Left lung (tissue), 10 donors: ENCODE data around the gene UBXN11. TPM values are rescaled to one million over a fixed set of nuclear protein-coding genes. Genes with fewer than 3 reads are reported as not detected.

Source experiments
- ATAC-seq: fragments of 200-7000 bp; cut with Tn5 transposase; one replicate; pipeline ENCODE4 v1.9.1; 2020; ENCODE audit warnings: moderate library complexity
- DNase-seq, 4 donors: peaks; one replicate each; pipeline ENCODE4 v3.0.0-alpha.2; 2013 to 2020
- H3K27ac ChIP-seq, 2 donors: fragments of 200-600 bp; sonication (generic) in 1 of 2; one replicate each; pipeline versions ENCODE4 v1.5.0 to v1.8.0; 2020 to 2021
- H3K27me3 ChIP-seq, 2 donors: fragments of 200-600 bp; sonication (generic) in 1 of 2; one replicate each; pipeline versions ENCODE4 v1.5.0 to v1.8.0; 2020 to 2021
- H3K36me3 ChIP-seq, 2 donors: fragments of 200-600 bp; sonication (generic) in 1 of 2; one replicate each; pipeline versions ENCODE4 v1.5.0 to v1.8.0; 2020 to 2021
- H3K4me1 ChIP-seq, 2 donors: fragments of 200-600 bp; one replicate each; pipeline ENCODE4 v1.8.0; 2021
- H3K4me3 ChIP-seq, 2 donors: fragments of 200-600 bp; sonication (generic) in 1 of 2; one replicate each; pipeline versions ENCODE4 v1.5.0 to v1.8.0; 2020 to 2021; ENCODE audit warnings: mild to moderate bottlenecking in 1 of 2
- H3K9me3 ChIP-seq, 2 donors: fragments of 200-600 bp; sonication (generic) in 1 of 2; one replicate each; pipeline versions ENCODE4 v1.5.0 to v1.8.0; 2020 to 2021
- intact Hi-C, 2 donors: fragments of 100-400 bp; cut with DNase I; formaldehyde crosslinking; loops; one replicate each; pipeline versions ENCODE4 v1.11.2 to v1.14.2; 2022
- polyA plus RNA-seq, 6 donors: library from polyadenylated mRNA; unstranded; fragments of 120-200 nt; gene quantifications; one replicate each; pipeline ENCODE4 v1.2.1, GENCODE V29; 2013; ENCODE audit not compliant: insufficient read length in 6 of 6
- total RNA-seq, 2 donors: library from RNA; stranded (reverse); fragmentation: NEBNext Ultra II Directional; extraction: Animal tissue kit (Norgen Biotek cat#: 25700); gene quantifications; one replicate each; pipeline ENCODE4 v1.2.1, GENCODE V29; 2021
- TF ChIP-seq, protein P1 (sequence below), 2 donors: fragments of 200-600 bp; sonication (generic) in 1 of 2; IDR thresholded peaks; one replicate each; pipeline versions ENCODE4 v1.5.0 to v1.8.0; 2021; ENCODE audit warnings: antibody characterized with exemption in 2 of 2
- donor health status: DM: no; HTN: yes; CAD: no.
- donor health status: DM: no; HTN: no; CAD: no.

Gene UBXN11
- total and polyA plus RNA-seq, 8 donors, result 23.0 to 43.1 (median 26.1) TPM

DNA sequence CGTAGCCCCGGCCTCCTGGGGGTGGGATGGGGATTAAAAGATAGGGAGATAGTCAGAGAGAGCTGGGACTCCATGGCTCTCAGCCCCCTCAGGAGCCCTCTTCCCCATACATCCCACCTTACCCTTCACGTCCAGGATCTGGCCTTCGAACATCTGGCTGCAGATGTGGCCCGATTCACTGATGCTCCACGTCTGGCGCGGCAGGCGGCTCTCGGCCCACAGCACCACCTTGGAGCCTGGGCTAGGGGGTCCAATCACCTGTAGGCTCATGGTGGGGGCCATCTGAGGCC, 15.6 kb upstream of the UBXN11 start:
- no peak for DNase-seq
- H3K9me3 ChIP-seq, result no peaks in the 10 kb centered on the region

GRCh38 chr1:26321315-26322041, 15.0 kb upstream of the UBXN11 start:
- Histone ChIP-seq H3K36me3 (peaks cover 0 to 7% of the 10 kb centered on the region in 2 donors), H3K4me1 (peaks cover 0 to 56% of the 10 kb centered on the region in 2 donors), H3K27ac (no peak overlapping the region), H3K4me3 (no peak overlapping the region), H3K27me3 (peaks cover 0 to 5% of the 10 kb centered on the region in 2 donors), H3K9me3 (no peaks in the 10 kb centered on the region)
- intact Hi-C loops, result loop anchor here in 1 of 2 donors (5.0 kb wide), 1 partner anchor 39 kb away; the partner anchor contains the start of gene SH3BGRL3
- TF ChIP-seq, protein P1, sequence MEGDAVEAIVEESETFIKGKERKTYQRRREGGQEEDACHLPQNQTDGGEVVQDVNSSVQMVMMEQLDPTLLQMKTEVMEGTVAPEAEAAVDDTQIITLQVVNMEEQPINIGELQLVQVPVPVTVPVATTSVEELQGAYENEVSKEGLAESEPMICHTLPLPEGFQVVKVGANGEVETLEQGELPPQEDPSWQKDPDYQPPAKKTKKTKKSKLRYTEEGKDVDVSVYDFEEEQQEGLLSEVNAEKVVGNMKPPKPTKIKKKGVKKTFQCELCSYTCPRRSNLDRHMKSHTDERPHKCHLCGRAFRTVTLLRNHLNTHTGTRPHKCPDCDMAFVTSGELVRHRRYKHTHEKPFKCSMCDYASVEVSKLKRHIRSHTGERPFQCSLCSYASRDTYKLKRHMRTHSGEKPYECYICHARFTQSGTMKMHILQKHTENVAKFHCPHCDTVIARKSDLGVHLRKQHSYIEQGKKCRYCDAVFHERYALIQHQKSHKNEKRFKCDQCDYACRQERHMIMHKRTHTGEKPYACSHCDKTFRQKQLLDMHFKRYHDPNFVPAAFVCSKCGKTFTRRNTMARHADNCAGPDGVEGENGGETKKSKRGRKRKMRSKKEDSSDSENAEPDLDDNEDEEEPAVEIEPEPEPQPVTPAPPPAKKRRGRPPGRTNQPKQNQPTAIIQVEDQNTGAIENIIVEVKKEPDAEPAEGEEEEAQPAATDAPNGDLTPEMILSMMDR (IDR thresholded peaks at IDR 0.05), result peak; percentile 86 to 95
- peak; percentile 96 for ATAC-seq
- peak; percentile 76 to 95 (median 88) for DNase-seq

More for the DNA sequence above, 15.6 kb upstream of the UBXN11 start:
- TF ChIP-seq, protein P1 (IDR thresholded peaks at IDR 0.05), result no peak
- Histone ChIP-seq H3K4me1 (peaks cover 0 to 50% of the 10 kb centered on the region in 2 donors), H3K36me3 (peaks cover 0 to 7% of the 10 kb centered on the region in 2 donors), H3K4me3 (no peak overlapping the region), H3K27ac (no peak overlapping the region), H3K27me3 (peaks cover 0 to 5% of the 10 kb centered on the region in 2 donors)
- ATAC-seq, result no peak
- intact Hi-C loops, result loop anchor here in 1 of 2 donors (5.0 kb wide), 1 partner anchor 40 kb away; the partner anchor contains the start of gene SH3BGRL3

DNA sequence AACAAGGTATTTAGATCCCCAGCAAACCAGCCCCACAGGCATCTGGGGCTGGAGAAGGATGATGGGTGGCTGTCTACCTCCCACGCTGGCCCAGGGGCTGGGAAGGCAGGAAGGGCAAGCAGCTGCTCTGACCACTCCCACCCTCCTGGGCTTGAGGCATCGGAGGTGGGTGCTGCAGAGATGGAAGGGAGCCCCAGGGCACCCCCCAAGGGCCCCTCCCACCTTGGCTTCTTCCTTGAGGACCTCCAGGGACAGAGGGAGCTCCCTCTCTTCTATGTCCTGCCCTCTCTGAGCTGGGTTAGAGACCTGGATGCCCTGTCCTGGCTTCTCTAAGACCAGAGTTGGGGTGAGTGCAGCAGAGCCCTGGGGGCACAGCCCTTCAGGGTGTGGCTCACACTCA, 14.5 kb upstream of the UBXN11 start:
- H3K27ac ChIP-seq, result no peak overlapping the region
- no peak for ATAC-seq
- H3K36me3 ChIP-seq, result peaks cover 0 to 7% of the 10 kb centered on the region in 2 donors
- H3K9me3 ChIP-seq, result no peaks in the 10 kb centered on the region
- H3K27me3 ChIP-seq, result peaks cover 0 to 5% of the 10 kb centered on the region in 2 donors
- intact Hi-C loops, result loop anchor here in 1 of 2 donors (5.0 kb wide), 1 partner anchor 39 kb away; the partner anchor contains the start of gene SH3BGRL3
- TF ChIP-seq, protein P1 (IDR thresholded peaks at IDR 0.05), result no peak
- H3K4me3 ChIP-seq, result no peak overlapping the region
- H3K4me1 ChIP-seq, result peaks cover 0 to 61% of the 10 kb centered on the region in 2 donors
- no peak for DNase-seq

GRCh38 chr1:26318338-26319064, 12.1 kb upstream of the UBXN11 start:
- peak; percentile 43 for ATAC-seq
- Histone ChIP-seq H3K36me3 (peaks cover 0 to under 1% of the 10 kb centered on the region in 2 donors), H3K27ac (peak overlapping the region; percentile 47 to 62), H3K4me1 (peaks cover 0 to 83% of the 10 kb centered on the region in 2 donors), H3K27me3 (peaks cover 0 to 5% of the 10 kb centered on the region in 2 donors), H3K9me3 (no peaks in the 10 kb centered on the region), H3K4me3 (peak overlapping the region in 1 of 2 donors; percentile 41)
- TF ChIP-seq, protein P1 (IDR thresholded peaks at IDR 0.05), result no peak
- DNase-seq, result peak in 1 of 4 donors; percentile 77
- intact Hi-C loops, result no loop called here
